ENCODE data around the gene TIMM44. TPM values are rescaled to one million over a fixed set of nuclear protein-coding genes. Genes with fewer than 3 reads are reported as not detected.
A peak's percentile ranks its signal among the peaks of the same experiment; 100 is the strongest.

TIMM44 gene
- total RNA-seq, 1 donor = 57.9 TPM

- no peak for DNase-seq (ENCODE audit: low read depth)
- H3K4me3 ChIP-seq (ENCODE audit: low read depth, low read length) = no peak overlapping the region
- TF ChIP-seq CTCF (IDR thresholded peaks at IDR 0.05; ENCODE audit: insufficient read depth, low read depth, low read length) = no peak
Measured at GRCh38 chr19:7977021-7977722, 33.7 kb upstream of the TIMM44 start.

- no peak for TF ChIP-seq CTCF (IDR thresholded peaks at IDR 0.05; ENCODE audit: insufficient read depth, low read depth, low read length)
- H3K4me3 ChIP-seq (ENCODE audit: low read depth, low read length) = no peak overlapping the region
- no peak for DNase-seq (ENCODE audit: low read depth)
Measured at GRCh38 chr19:7976461-7976860, 33.0 kb upstream of the TIMM44 start.

- no peak overlapping the region for H3K4me3 ChIP-seq (ENCODE audit: low read depth, low read length)
- DNase-seq (ENCODE audit: low read depth) = no peak
- TF ChIP-seq CTCF (IDR thresholded peaks at IDR 0.05; ENCODE audit: insufficient read depth, low read depth, low read length) = no peak
Measured at GRCh38 chr19:7975037-7975436, 31.6 kb upstream of the TIMM44 start.

GRCh38 chr19:7973883-7974282 is 30.4 kb upstream of the TIMM44 start:
- TF ChIP-seq CTCF (IDR thresholded peaks at IDR 0.05; ENCODE audit: insufficient read depth, low read depth, low read length) = no peak
- no peak for DNase-seq (ENCODE audit: low read depth)
- H3K4me3 ChIP-seq (ENCODE audit: low read depth, low read length) = no peak overlapping the region

GRCh38 chr19:7971553-7972520 is 28.4 kb upstream of the TIMM44 start:
- H3K4me3 ChIP-seq (ENCODE audit: low read depth, low read length) = no peak overlapping the region
- DNase-seq (ENCODE audit: low read depth) = no peak
- TF ChIP-seq CTCF (IDR thresholded peaks at IDR 0.05; ENCODE audit: insufficient read depth, low read depth, low read length) = no peak

GRCh38 chr19:7970716-7971448 is 27.4 kb upstream of the TIMM44 start:
- TF ChIP-seq CTCF (IDR thresholded peaks at IDR 0.05; ENCODE audit: insufficient read depth, low read depth, low read length) = peak; percentile 87
- no peak overlapping the region for H3K4me3 ChIP-seq (ENCODE audit: low read depth, low read length)
- peak; percentile 38 for DNase-seq (ENCODE audit: low read depth)
